GM18520 (cell line): Measurements from ENCODE around the gene THAP7.

ENCODE experiments used
- ATAC-seq: cut with Tn5 transposase; IDR thresholded peaks from one replicate; pipeline ENCODE4 v1.9.1; 2021; ENCODE audit not compliant: unreplicated experiment

Gene THAP7

GRCh38 chr22:20949698-20950183 lies 52.2 kb downstream of the THAP7 start:
- ATAC-seq = no peak
